Upper lobe of left lung (tissue), 6 donors: ENCODE data around the gene STUB1. TPM values are rescaled to one million over a fixed set of nuclear protein-coding genes. Genes with fewer than 3 reads are reported as not detected.

Experiments used
- ATAC-seq, 2 donors: fragments of 200-7000 bp; cut with Tn5 transposase; one replicate each; pipeline ENCODE4 v1.9.1; 2022; ENCODE audit warnings: mild to moderate bottlenecking in 2 of 2, moderate library complexity in 2 of 2; ENCODE audit not compliant: low FRiP score in 2 of 2
- DNase-seq, 2 donors: peaks; one replicate each; pipeline ENCODE4 v3.0.0-alpha.2; 2019 to 2020
- H3K27ac ChIP-seq, 4 donors: fragments of 200-600 bp; sonication (generic); one replicate each; pipeline ENCODE4 v1.5.1; 2016 to 2019
- H3K27me3 ChIP-seq, 4 donors: fragments of 200-600 bp; sonication (generic); one replicate each; pipeline ENCODE4 v1.5.1; 2017 to 2019
- H3K36me3 ChIP-seq, 4 donors: fragments of 200-600 bp; sonication (generic); one replicate each; pipeline ENCODE4 v1.5.1; 2016 to 2019
- H3K4me1 ChIP-seq, 4 donors: fragments of 200-600 bp; sonication (generic); one replicate each; pipeline ENCODE4 v1.5.1; 2018 to 2019
- H3K4me3 ChIP-seq, 4 donors: fragments of 200-600 bp; sonication (generic); one replicate each; pipeline ENCODE4 v1.5.1; 2017 to 2019; ENCODE audit warnings: mild to moderate bottlenecking in 2 of 4, moderate library complexity in 1 of 4
- H3K9me3 ChIP-seq, 4 donors: fragments of 200-600 bp; sonication (generic); one replicate each; pipeline ENCODE4 v1.5.1; 2018 to 2019
- EP300 ChIP-seq, 4 donors: sonication (generic); formaldehyde crosslinking; IDR thresholded peaks; one replicate each; pipeline ENCODE4 v1.5.1; 2017; ENCODE audit warnings: antibody characterized with exemption in 4 of 4, control low read depth in 2 of 4
- POLR2A ChIP-seq, 4 donors: fragments of 450-650 bp; IDR thresholded peaks; one replicate each; pipeline ENCODE4 v1.5.1; 2016 to 2017; ENCODE audit warnings: antibody characterized with exemption in 4 of 4, mild to moderate bottlenecking in 2 of 4
- POLR2AphosphoS5 ChIP-seq, 2 donors: sonication (generic); formaldehyde crosslinking; IDR thresholded peaks; one replicate each; pipeline ENCODE4 v1.5.1; 2017; ENCODE audit warnings: antibody characterized with exemption in 2 of 2
- WGBS, 2 donors: methylation state at CpG; one replicate each; pipeline ENCODE4 v1.1.5; 2017 to 2018; 5-methylcytosine and 5-hydroxymethylcytosine counted together
- total RNA-seq, 6 donors: library from RNA; depleted of rRNA in 4 of 6; stranded (reverse); fragments of >200 nt in 4 of 6; gene quantifications; one replicate each; pipeline versions ENCODE4 v1.1.0 to v1.2.1, GENCODE V29; 2016 to 2021
- TF ChIP-seq, protein P1 (sequence below), 6 experiments: fragments of 450-650 bp in 4 of 6; fragments of 200-600 bp in 2 of 6; sonication (generic) in 2 of 6; IDR thresholded peaks; one replicate each; pipeline ENCODE4 v1.5.1; 2016 to 2019; ENCODE audit warnings: antibody characterized with exemption in 6 of 6
- donor health status: DM: no; HTN: no; CAD: no; lungs with moderate emphysema.
- donor health status: DM: no; HTN: yes; CAD: no; lungs with severe emphysema.

The STUB1 gene
- total RNA-seq, 6 donors from 2014 or later: 101 to 186 (median 118) TPM

DNA sequence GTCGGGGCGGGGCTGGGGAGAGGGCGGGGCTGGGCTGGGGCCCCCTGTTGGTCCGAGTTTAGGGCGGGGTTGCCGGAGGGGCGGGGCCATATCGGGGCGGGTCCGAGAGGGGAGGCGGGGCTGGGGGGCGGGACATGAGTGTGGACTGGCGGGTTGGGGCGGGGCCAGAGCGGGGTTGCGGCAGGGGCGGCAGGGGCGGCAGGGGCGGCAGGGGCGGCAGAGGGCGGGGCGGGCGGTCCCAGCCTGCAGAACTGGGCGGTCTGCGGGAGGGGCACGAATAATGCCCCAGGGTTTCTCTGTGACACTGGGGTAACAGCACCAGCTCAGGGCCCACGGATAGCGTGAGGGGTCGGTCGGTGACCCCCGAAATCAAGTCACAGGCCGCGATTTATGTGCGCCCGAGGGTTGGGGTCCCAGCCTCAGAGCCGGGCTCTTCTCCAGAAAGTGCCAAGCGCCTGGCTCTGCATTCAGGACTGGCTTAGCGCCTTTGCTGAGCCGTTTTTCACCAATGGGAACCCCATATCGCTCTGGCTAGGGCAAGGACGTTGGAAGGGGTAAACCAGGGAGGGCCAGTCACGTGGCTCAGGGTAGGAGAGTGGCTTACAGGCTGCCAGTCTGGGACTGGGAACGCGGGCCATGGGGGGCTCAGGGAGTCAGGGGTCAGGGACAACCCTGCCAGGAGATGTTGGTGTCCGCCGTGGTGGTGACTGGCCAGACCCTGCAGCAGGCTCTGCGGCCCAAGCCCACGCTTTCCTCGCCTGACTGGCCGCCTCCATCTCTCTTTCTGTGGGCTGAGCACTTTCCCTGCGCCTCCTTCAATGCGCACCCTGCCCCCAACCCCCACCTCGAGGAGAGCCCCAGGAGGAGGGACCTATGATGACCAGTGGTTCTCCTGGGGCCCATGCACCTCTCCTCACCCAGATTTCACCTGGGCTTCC lies 42.9 kb upstream of the STUB1 start:
- Histone ChIP-seq H3K36me3 (peaks cover 0 to 18% (median 15%) of the 10 kb centered on the region in 4 donors), H3K27me3 (no peaks in the 10 kb centered on the region), H3K27ac (peak overlapping the region; percentile 94 to 99 (median 96)), H3K4me1 (peaks cover 18 to 53% (median 30%) of the 10 kb centered on the region in 4 donors), H3K4me3 (peak overlapping the region; percentile 26 to 92 (median 84)), H3K9me3 (no peaks in the 10 kb centered on the region)
- 18 to 29% methylated on average over 15 to 28 of the region's 53 CpGs for WGBS, 2 donors
- TF ChIP-seq POLR2A (IDR thresholded peaks at IDR 0.05) (no peak), POLR2AphosphoS5 (IDR thresholded peaks at IDR 0.05) (no peak), EP300 (IDR thresholded peaks at IDR 0.05) (no peak)
- TF ChIP-seq, protein P1, sequence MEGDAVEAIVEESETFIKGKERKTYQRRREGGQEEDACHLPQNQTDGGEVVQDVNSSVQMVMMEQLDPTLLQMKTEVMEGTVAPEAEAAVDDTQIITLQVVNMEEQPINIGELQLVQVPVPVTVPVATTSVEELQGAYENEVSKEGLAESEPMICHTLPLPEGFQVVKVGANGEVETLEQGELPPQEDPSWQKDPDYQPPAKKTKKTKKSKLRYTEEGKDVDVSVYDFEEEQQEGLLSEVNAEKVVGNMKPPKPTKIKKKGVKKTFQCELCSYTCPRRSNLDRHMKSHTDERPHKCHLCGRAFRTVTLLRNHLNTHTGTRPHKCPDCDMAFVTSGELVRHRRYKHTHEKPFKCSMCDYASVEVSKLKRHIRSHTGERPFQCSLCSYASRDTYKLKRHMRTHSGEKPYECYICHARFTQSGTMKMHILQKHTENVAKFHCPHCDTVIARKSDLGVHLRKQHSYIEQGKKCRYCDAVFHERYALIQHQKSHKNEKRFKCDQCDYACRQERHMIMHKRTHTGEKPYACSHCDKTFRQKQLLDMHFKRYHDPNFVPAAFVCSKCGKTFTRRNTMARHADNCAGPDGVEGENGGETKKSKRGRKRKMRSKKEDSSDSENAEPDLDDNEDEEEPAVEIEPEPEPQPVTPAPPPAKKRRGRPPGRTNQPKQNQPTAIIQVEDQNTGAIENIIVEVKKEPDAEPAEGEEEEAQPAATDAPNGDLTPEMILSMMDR (IDR thresholded peaks at IDR 0.05): no peak
- peak; percentile 91 to 96 for DNase-seq
- peak; percentile 92 to 94 for ATAC-seq

DNA sequence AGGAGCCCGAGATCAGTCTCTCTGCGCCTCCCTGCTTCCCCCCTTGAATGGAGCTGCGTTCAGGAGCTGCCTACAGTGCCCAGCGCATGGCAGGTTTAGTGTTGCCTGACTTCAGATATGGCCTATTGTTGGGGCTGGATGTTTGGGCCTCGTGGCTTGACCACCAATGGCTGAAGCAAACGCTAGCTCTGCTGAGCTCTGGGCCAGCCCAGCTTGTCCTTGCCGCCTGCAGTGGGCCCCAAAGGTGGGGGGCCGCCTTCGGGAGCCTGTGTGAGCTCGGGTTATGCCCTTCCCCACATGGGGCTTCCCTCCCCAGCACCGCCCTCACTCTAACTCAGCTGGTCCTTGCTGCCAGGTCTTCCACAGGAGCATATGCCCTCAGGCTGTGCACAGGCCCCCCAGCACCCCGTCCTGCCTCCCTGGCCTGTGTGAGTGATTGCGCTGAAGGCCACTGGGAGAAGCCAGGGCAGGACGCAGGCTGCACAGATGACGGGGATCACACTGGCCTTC lies 42.1 kb upstream of the STUB1 start:
- Histone ChIP-seq H3K36me3 (peaks cover 0 to 11% (median 10%) of the 10 kb centered on the region in 4 donors), H3K27ac (peak overlapping the region in 2 of 4 donors; percentile 63 to 95), H3K4me1 (peaks cover 25 to 60% (median 37%) of the 10 kb centered on the region in 4 donors), H3K4me3 (no peak overlapping the region), H3K27me3 (no peaks in the 10 kb centered on the region), H3K9me3 (no peaks in the 10 kb centered on the region)
- DNase-seq (peak in 1 of 2 donors; percentile 74), ATAC-seq (no peak)
- no peak for TF ChIP-seq POLR2AphosphoS5 (IDR thresholded peaks at IDR 0.05)
- no peak for TF ChIP-seq EP300 (IDR thresholded peaks at IDR 0.05)
- TF ChIP-seq, protein P1 (IDR thresholded peaks at IDR 0.05): no peak
- TF ChIP-seq POLR2A (IDR thresholded peaks at IDR 0.05): no peak
- 79 to 100% methylated on average over 2 to 15 of the region's 15 CpGs for WGBS, 2 donors

DNA sequence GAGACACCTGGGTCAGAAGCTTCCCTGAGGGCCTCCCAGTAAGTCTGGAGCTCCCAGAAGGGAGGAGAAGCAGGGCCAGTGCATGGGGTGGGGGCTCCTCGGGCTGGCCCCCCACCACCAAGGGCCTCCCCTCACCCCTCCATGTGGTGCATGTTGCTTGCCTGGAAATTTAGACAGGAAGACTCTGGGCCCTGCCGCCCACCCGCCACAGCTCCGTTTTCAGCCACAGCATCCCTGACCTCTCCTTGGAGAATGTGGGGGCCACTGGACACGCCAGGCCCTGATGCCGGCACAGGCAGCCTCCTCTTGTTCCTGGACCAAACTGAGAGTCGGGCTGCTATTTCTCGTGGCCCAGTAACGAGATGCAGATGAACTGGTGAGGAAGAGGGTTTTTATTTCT lies 41.4 kb upstream of the STUB1 start:
- no peaks in the 10 kb centered on the region for H3K9me3 ChIP-seq
- 87 to 89% methylated on average over 9 of the region's 9 CpGs for WGBS, 2 donors
- no peak for ATAC-seq
- peak in 1 of 2 donors; percentile 71 for DNase-seq
- no peak overlapping the region for H3K27ac ChIP-seq
- H3K4me3 ChIP-seq: no peak overlapping the region
- no peaks in the 10 kb centered on the region for H3K27me3 ChIP-seq
- H3K36me3 ChIP-seq: peaks cover 0 to 4% (median 2%) of the 10 kb centered on the region in 4 donors
- peaks cover 28 to 68% (median 44%) of the 10 kb centered on the region in 4 donors for H3K4me1 ChIP-seq
- TF ChIP-seq POLR2AphosphoS5 (IDR thresholded peaks at IDR 0.05) (no peak), POLR2A (IDR thresholded peaks at IDR 0.05) (no peak), EP300 (IDR thresholded peaks at IDR 0.05) (no peak)
- TF ChIP-seq, protein P1 (IDR thresholded peaks at IDR 0.05): no peak

DNA sequence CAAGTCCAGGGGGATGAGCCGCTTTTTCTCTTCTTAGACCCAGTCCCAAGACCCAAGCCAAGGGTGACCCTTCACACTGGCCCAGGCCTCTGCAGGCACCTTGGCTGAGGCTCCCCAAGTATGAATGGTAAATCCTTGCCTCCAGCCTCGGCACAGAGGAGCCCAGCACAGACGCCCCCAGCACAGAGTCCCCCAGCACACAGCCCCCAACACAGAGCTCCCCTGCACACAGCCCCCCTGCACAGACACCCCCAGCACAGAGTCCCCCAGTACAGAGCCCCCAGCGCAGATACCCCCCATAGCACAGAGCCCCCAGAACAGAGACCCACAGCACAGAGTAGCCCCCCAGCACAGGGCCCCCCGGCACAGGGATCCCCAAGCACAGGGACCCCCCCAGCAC lies 39.6 kb upstream of the STUB1 start:
- H3K27ac ChIP-seq: peak overlapping the region in 3 of 4 donors; percentile 85 to 89 (median 87)

More for the DNA sequence above, 39.6 kb upstream of the STUB1 start:
- H3K4me1 ChIP-seq: peaks cover 18 to 70% (median 40%) of the 10 kb centered on the region in 4 donors
- H3K4me3 ChIP-seq: peak overlapping the region in 2 of 4 donors; percentile 91 to 97
- DNase-seq (no peak), ATAC-seq (no peak)
- no peaks in the 10 kb centered on the region for H3K9me3 ChIP-seq
- TF ChIP-seq, protein P1 (IDR thresholded peaks at IDR 0.05): no peak
- no peak for TF ChIP-seq POLR2A (IDR thresholded peaks at IDR 0.05)
- TF ChIP-seq POLR2AphosphoS5 (IDR thresholded peaks at IDR 0.05): no peak
- no peak for TF ChIP-seq EP300 (IDR thresholded peaks at IDR 0.05)
- 85% methylated on average over 4 of the region's 5 CpGs; no CpG with 5 or more reads in 1 of the 2 donors for WGBS, 2 donors
- H3K27me3 ChIP-seq: no peaks in the 10 kb centered on the region
- H3K36me3 ChIP-seq: no peaks in the 10 kb centered on the region
